VCaP (cell line): ENCODE measurements around the gene RGS18.
"Not testable (repeated sequence)": the region's sequence is repeated elsewhere in the genome, so short reads cannot be mapped to it uniquely, and the experiment has no call there.

Experiments
- H3K27ac ChIP-seq: fragments of 450-650 bp; 2 replicates; pipeline ENCODE4 v1.5.1; 2017
- TF ChIP-seq, protein P1 (sequence below): fragments of 450-650 bp; conservative IDR thresholded peaks from 2 replicates; pipeline ENCODE4 v1.5.1; 2017; ENCODE audit warnings: mild to moderate bottlenecking, moderate library complexity

The RGS18 gene

DNA sequence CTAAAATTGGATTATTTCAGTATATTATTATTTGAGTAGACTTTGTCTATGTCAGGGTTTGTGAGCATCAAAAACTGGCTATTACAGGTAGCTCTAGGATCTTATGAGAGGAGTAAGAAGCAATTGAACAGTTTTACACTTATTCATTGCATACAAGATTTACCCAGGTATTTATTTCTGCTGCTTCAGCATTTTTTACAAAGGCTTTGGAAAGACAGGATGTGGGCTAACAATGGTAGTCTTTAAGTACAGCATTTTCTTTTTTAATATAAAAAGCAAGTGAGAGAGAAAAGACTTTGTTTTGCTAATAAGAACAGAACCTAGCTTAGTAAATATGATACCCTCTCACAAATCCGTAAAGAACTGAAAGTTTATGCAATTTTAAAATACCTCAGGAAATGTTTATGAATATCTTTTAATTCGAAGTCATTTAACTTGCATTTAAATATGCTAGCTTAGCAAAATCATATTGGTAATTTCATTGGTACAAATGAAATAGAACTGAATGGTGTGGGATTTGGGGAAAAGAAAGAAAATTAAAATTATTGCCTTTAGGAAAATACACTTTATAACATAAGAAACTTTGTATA is 32.1 kb upstream of the RGS18 start:
- no peak overlapping the region for H3K27ac ChIP-seq
- TF ChIP-seq, protein P1, sequence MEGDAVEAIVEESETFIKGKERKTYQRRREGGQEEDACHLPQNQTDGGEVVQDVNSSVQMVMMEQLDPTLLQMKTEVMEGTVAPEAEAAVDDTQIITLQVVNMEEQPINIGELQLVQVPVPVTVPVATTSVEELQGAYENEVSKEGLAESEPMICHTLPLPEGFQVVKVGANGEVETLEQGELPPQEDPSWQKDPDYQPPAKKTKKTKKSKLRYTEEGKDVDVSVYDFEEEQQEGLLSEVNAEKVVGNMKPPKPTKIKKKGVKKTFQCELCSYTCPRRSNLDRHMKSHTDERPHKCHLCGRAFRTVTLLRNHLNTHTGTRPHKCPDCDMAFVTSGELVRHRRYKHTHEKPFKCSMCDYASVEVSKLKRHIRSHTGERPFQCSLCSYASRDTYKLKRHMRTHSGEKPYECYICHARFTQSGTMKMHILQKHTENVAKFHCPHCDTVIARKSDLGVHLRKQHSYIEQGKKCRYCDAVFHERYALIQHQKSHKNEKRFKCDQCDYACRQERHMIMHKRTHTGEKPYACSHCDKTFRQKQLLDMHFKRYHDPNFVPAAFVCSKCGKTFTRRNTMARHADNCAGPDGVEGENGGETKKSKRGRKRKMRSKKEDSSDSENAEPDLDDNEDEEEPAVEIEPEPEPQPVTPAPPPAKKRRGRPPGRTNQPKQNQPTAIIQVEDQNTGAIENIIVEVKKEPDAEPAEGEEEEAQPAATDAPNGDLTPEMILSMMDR: no peak

DNA sequence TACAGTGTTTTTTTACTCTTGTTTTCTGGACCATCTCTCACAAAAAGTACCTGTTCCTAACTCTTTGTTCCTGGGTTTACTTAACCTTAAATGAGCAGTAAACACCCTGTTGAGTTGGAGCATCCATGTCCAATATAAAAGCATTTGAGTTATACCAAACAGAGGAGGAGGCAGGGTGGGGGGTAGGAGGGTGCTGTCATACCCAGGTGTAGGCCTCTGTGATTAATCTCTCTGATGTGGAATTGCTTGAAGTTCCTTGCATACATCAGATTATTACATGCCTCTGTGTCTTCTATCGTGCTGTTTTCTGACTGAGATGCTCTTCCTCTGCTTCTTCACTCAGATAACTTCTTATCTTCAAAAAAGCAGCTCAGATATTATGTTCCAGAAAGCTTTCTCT is 28.1 kb upstream of the RGS18 start:
- no peak overlapping the region for H3K27ac ChIP-seq
- TF ChIP-seq, protein P1: no peak

DNA sequence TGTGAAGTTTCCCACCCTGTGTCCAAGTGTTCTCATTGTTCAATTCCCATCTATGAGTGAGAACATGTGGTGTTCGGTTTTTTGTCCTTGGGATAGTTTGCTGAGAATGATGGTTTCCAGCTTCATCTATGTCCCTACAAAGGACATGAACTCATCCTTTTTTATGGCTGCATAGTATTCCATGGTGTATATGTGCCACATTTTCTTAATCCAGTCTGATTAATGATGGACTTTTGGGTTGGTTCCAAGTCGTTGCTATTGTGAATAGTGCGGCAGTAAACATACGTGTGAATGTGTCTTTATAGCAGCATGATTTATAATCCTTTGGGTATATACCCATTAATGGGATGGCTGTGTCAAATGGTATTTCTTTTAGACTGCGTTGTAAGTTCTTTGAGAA is 27.4 kb upstream of the RGS18 start:
- H3K27ac ChIP-seq: not testable (repeated sequence)

DNA sequence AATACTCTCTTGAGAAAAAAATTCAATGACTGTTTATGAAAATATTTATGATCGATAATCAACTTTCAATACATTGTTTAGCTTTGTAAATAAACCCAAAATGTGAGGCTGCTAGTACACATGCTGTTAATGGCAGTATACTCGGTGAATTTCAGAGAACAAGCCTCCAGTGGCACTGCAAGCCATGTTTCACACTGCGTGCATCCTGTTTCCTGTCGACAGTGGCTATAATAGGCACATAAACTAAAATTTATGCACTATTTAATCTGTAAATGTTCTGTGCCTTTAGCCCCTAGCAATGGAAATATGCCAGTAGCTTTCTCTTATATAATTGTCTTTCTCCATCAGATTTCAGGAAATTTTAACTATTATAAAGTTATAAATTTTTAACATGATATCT is 26.3 kb upstream of the RGS18 start:
- no peak overlapping the region for H3K27ac ChIP-seq
- TF ChIP-seq, protein P1: no peak

DNA sequence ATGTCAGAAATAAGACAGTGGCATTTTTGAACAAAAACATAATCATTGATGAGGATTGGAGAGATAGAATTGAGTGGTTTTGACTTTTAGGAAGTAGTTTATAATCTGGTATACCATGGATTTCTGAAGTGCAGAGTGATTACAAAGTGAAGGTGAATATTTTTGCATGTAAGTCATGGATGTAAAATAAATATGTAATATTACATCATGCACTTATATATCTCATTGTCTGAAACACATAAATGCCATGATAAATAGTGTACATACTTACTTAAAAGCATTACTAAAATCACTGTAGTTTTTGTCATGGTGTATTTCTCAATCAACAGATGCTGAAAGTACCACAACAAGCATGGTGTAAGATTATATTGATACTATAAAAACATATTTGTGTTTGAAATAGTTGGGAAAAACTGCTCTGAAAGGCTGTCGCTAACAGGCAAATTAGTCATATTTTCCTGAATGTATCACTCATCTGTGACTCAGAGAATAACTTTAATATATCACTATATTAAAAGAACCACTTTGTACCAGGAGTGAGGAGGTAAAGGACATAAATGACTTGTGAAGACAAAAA is 24.8 kb upstream of the RGS18 start:
- H3K27ac ChIP-seq: no peak overlapping the region
- TF ChIP-seq, protein P1: no peak

DNA sequence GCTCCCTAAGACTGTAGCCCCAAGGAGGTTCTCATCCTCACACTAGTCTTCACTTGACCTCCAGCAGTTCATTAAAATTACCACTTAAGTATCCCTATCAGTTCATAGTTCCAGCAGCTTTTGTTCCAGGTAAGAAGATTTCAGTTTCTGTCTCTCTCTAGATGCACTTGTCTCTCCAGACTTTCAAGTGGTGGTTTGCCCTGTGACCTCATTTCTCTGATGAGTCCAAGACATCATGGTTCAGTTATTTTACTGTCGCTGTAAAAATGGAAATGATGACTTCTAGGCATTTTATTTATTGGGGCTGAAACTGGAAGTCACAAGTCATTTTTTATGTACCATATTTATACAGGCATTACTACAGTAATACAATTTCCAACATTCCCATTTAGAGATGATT is 17.9 kb upstream of the RGS18 start:
- TF ChIP-seq, protein P1: no peak
- no peak overlapping the region for H3K27ac ChIP-seq

DNA sequence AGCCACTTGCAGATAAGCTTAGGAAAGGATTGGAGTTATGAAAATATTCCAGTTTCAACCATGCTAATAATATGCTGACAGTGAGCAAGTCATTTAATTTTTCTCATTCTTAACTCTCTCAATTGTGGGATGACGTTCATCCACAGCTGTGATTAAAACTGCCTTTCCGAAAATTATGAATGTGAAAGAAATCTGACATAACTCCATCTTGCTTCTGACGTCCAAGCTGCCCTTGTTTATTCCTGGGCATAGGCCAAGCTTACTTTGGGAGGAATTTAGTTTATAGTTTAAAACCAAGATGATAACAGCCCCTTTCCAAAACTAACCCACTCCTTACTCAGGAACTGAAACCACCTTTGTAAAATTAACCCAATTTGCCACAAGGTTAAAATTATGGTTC is 11.0 kb upstream of the RGS18 start:
- TF ChIP-seq, protein P1: no peak
- H3K27ac ChIP-seq: no peak overlapping the region

DNA sequence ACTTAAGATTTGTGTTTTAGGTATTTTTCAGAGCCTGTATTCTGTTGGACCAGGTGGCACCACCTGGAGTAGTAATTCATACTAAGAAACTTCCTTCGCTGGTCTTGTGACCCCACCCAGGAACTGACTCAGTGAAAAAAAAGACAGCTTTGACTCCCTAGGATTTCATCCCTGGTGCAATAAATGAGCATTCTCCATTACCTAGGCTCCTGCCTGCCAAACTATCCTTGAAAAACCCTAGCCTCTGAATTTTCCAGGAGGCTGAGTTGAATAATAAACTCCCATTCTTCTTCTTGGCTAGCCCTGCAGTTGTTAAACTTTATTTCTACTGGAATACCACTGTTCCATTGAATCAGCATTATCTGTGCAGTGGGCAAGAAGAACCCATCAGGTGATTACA is 10.6 kb upstream of the RGS18 start:
- no peak overlapping the region for H3K27ac ChIP-seq
- TF ChIP-seq, protein P1: no peak
